C4-2B (cell line): ENCODE data around the gene ERP44.

ENCODE experiments used
- CTCF ChIP-seq: fragments of 450-650 bp; conservative IDR thresholded peaks from 2 replicates; pipeline ENCODE4 v1.5.1; 2017; ENCODE audit warnings: mild to moderate bottlenecking
- ZFX ChIP-seq: fragments of 450-650 bp; IDR thresholded peaks from 2 replicates; pipeline ENCODE4 v1.6.1; 2017

- TF ChIP-seq CTCF (no peak), ZFX (no peak)
Measured at GRCh38 chr9:99953861-99954507, 144.8 kb downstream of the ERP44 start.
